ENCODE measurements around the gene DNAJA3.

The DNAJA3 gene

GRCh38 chr16:4487955-4488498, 62.4 kb downstream of the DNAJA3 start:
- no peak for DNase-seq (ENCODE audit: low spot score in 2 of 2)
- Mint-ChIP-seq H3K27ac (ENCODE audit: low read depth) (peak overlapping the region; percentile 79), H3K36me3 (ENCODE audit: insufficient read depth) (peaks cover 48% of the 10 kb centered on the region), H3K27me3 (no peaks in the 10 kb centered on the region), H3K4me1 (peaks cover 52% of the 10 kb centered on the region), H3K4me3 (peak overlapping the region; percentile 57), H3K9me3 (no peaks in the 10 kb centered on the region)
- ATAC-seq (replicated peaks; ENCODE audit: extremely low read depth, poor library complexity, severe bottlenecking), result peak; percentile 29

- Mint-ChIP-seq H3K9me3 (no peaks in the 10 kb centered on the region), H3K27me3 (no peaks in the 10 kb centered on the region), H3K4me1 (peaks cover 54% of the 10 kb centered on the region), H3K4me3 (peak overlapping the region; percentile 57), H3K36me3 (ENCODE audit: insufficient read depth) (peaks cover 46% of the 10 kb centered on the region), H3K27ac (ENCODE audit: low read depth) (peak overlapping the region; percentile 79)
- DNase-seq (ENCODE audit: low spot score in 2 of 2) (peak in 1 of 2 donors; percentile 29), ATAC-seq (replicated peaks; ENCODE audit: extremely low read depth, poor library complexity, severe bottlenecking) (peak; percentile 86)
Measured at GRCh38 chr16:4488499-4488967, 62.9 kb downstream of the DNAJA3 start.

GRCh38 chr16:4489030-4489429, 63.4 kb downstream of the DNAJA3 start:
- no peaks in the 10 kb centered on the region for H3K9me3 Mint-ChIP-seq
- DNase-seq (ENCODE audit: low spot score in 2 of 2) (no peak), ATAC-seq (replicated peaks; ENCODE audit: extremely low read depth, poor library complexity, severe bottlenecking) (no peak)
- peaks cover 57% of the 10 kb centered on the region for H3K4me1 Mint-ChIP-seq
- peaks cover 43% of the 10 kb centered on the region for H3K36me3 Mint-ChIP-seq (ENCODE audit: insufficient read depth)
- peak overlapping the region; percentile 57 for H3K4me3 Mint-ChIP-seq
- peak overlapping the region; percentile 79 for H3K27ac Mint-ChIP-seq (ENCODE audit: low read depth)
- H3K27me3 Mint-ChIP-seq, result no peaks in the 10 kb centered on the region

GRCh38 chr16:4491898-4492297, 66.2 kb downstream of the DNAJA3 start:
- Mint-ChIP-seq H3K36me3 (ENCODE audit: insufficient read depth) (peaks cover 28% of the 10 kb centered on the region), H3K27me3 (no peaks in the 10 kb centered on the region), H3K4me1 (peaks cover 68% of the 10 kb centered on the region), H3K9me3 (no peaks in the 10 kb centered on the region), H3K4me3 (no peak overlapping the region), H3K27ac (ENCODE audit: low read depth) (no peak overlapping the region)
- DNase-seq (ENCODE audit: low spot score in 2 of 2) (no peak), ATAC-seq (replicated peaks; ENCODE audit: extremely low read depth, poor library complexity, severe bottlenecking) (no peak)

- no peaks in the 10 kb centered on the region for H3K27me3 Mint-ChIP-seq
- peaks cover 60% of the 10 kb centered on the region for H3K4me1 Mint-ChIP-seq
- H3K9me3 Mint-ChIP-seq, result no peaks in the 10 kb centered on the region
Measured at GRCh38 chr16:4494746-4495490, 69.2 kb downstream of the DNAJA3 start.

GRCh38 chr16:4495766-4496165, 70.1 kb downstream of the DNAJA3 start:
- Mint-ChIP-seq H3K36me3 (ENCODE audit: insufficient read depth) (peaks cover 26% of the 10 kb centered on the region), H3K27ac (ENCODE audit: low read depth) (no peak overlapping the region), H3K4me3 (no peak overlapping the region), H3K27me3 (no peaks in the 10 kb centered on the region), H3K4me1 (peaks cover 59% of the 10 kb centered on the region), H3K9me3 (no peaks in the 10 kb centered on the region)
- ATAC-seq (replicated peaks; ENCODE audit: extremely low read depth, poor library complexity, severe bottlenecking) (no peak), DNase-seq (ENCODE audit: low spot score in 2 of 2) (no peak)

More at GRCh38 chr16:4494746-4495490, 69.2 kb downstream of the DNAJA3 start:
- no peak for ATAC-seq (replicated peaks; ENCODE audit: extremely low read depth, poor library complexity, severe bottlenecking)
- H3K27ac Mint-ChIP-seq (ENCODE audit: low read depth), result peak overlapping the region; percentile 87
- no peak for DNase-seq (ENCODE audit: low spot score in 2 of 2)
- peaks cover 27% of the 10 kb centered on the region for H3K36me3 Mint-ChIP-seq (ENCODE audit: insufficient read depth)
- no peak overlapping the region for H3K4me3 Mint-ChIP-seq

- Mint-ChIP-seq H3K27me3 (no peaks in the 10 kb centered on the region), H3K27ac (ENCODE audit: low read depth) (no peak overlapping the region), H3K4me3 (no peak overlapping the region), H3K9me3 (no peaks in the 10 kb centered on the region), H3K36me3 (ENCODE audit: insufficient read depth) (peaks cover 25% of the 10 kb centered on the region), H3K4me1 (peaks cover 59% of the 10 kb centered on the region)
- no peak for DNase-seq (ENCODE audit: low spot score in 2 of 2)
- ATAC-seq (replicated peaks; ENCODE audit: extremely low read depth, poor library complexity, severe bottlenecking), result no peak
Measured at GRCh38 chr16:4496305-4496704, 70.6 kb downstream of the DNAJA3 start.

- Mint-ChIP-seq H3K9me3 (no peaks in the 10 kb centered on the region), H3K27me3 (no peaks in the 10 kb centered on the region), H3K4me1 (peaks cover 67% of the 10 kb centered on the region), H3K36me3 (ENCODE audit: insufficient read depth) (peaks cover 18% of the 10 kb centered on the region), H3K4me3 (no peak overlapping the region), H3K27ac (ENCODE audit: low read depth) (no peak overlapping the region)
- DNase-seq (ENCODE audit: low spot score in 2 of 2) (no peak), ATAC-seq (replicated peaks; ENCODE audit: extremely low read depth, poor library complexity, severe bottlenecking) (no peak)
Measured at GRCh38 chr16:4498546-4499195, 73.0 kb downstream of the DNAJA3 start.

- ATAC-seq (replicated peaks; ENCODE audit: extremely low read depth, poor library complexity, severe bottlenecking) (no peak), DNase-seq (ENCODE audit: low spot score in 2 of 2) (no peak)
- H3K4me3 Mint-ChIP-seq, result no peak overlapping the region
- peaks cover 69% of the 10 kb centered on the region for H3K4me1 Mint-ChIP-seq
- no peaks in the 10 kb centered on the region for H3K9me3 Mint-ChIP-seq
- peaks cover 18% of the 10 kb centered on the region for H3K36me3 Mint-ChIP-seq (ENCODE audit: insufficient read depth)
- H3K27me3 Mint-ChIP-seq, result no peaks in the 10 kb centered on the region
- H3K27ac Mint-ChIP-seq (ENCODE audit: low read depth), result no peak overlapping the region
Measured at GRCh38 chr16:4499196-4499555, 73.5 kb downstream of the DNAJA3 start.

- Mint-ChIP-seq H3K4me3 (no peak overlapping the region), H3K36me3 (ENCODE audit: insufficient read depth) (peaks cover 23% of the 10 kb centered on the region), H3K9me3 (no peaks in the 10 kb centered on the region), H3K27me3 (no peaks in the 10 kb centered on the region), H3K27ac (ENCODE audit: low read depth) (no peak overlapping the region), H3K4me1 (peaks cover 65% of the 10 kb centered on the region)
- ATAC-seq (replicated peaks; ENCODE audit: extremely low read depth, poor library complexity, severe bottlenecking) (no peak), DNase-seq (ENCODE audit: low spot score in 2 of 2) (no peak)
Measured at GRCh38 chr16:4500272-4500671, 74.6 kb downstream of the DNAJA3 start.

- Mint-ChIP-seq H3K27ac (ENCODE audit: low read depth) (no peak overlapping the region), H3K9me3 (no peaks in the 10 kb centered on the region), H3K36me3 (ENCODE audit: insufficient read depth) (peaks cover 24% of the 10 kb centered on the region), H3K4me1 (peaks cover 66% of the 10 kb centered on the region), H3K4me3 (no peak overlapping the region), H3K27me3 (no peaks in the 10 kb centered on the region)
- no peak for DNase-seq (ENCODE audit: low spot score in 2 of 2)
- ATAC-seq (replicated peaks; ENCODE audit: extremely low read depth, poor library complexity, severe bottlenecking), result no peak
Measured at GRCh38 chr16:4501071-4501478, 75.4 kb downstream of the DNAJA3 start.

- peak overlapping the region; percentile 94 for H3K27ac Mint-ChIP-seq (ENCODE audit: low read depth)
- H3K4me1 Mint-ChIP-seq, result peaks cover 54% of the 10 kb centered on the region
- no peaks in the 10 kb centered on the region for H3K27me3 Mint-ChIP-seq
- peak overlapping the region; percentile 71 for H3K4me3 Mint-ChIP-seq
- no peaks in the 10 kb centered on the region for H3K9me3 Mint-ChIP-seq
- peak; percentile 54 to 68 for DNase-seq (ENCODE audit: low spot score in 2 of 2)
- H3K36me3 Mint-ChIP-seq (ENCODE audit: insufficient read depth), result peaks cover 38% of the 10 kb centered on the region
- ATAC-seq (replicated peaks; ENCODE audit: extremely low read depth, poor library complexity, severe bottlenecking), result peak; percentile 94
Measured at GRCh38 chr16:4505356-4506147, 79.9 kb downstream of the DNAJA3 start.

Measured in central memory CD8-positive, alpha-beta T cell (primary cell).